Measurements from ENCODE around the gene MAPK10.

- TF ChIP-seq POLR2AphosphoS5 (IDR thresholded peaks at IDR 0.05; ENCODE audit: low read depth, low read length) (no peak), SIN3A (IDR thresholded peaks at IDR 0.05; ENCODE audit: borderline replicate concordance, insufficient read depth, low read length) (no peak), REST (IDR thresholded peaks at IDR 0.05; ENCODE audit: insufficient read depth in 1 of 2, low read depth in 2 of 2, low read length in 2 of 2) (no peak), TAF1 (IDR thresholded peaks at IDR 0.05; ENCODE audit: borderline replicate concordance, insufficient read depth, low read length) (no peak)
Observed at GRCh38 chr4:86264241-86264640, 95.6 kb downstream of the MAPK10 start.

Data from PFSK-1 (cell line).